Neural cell (in vitro differentiated cells): Measurements from ENCODE around the gene SMPD3. TPM values are rescaled to one million over a fixed set of nuclear protein-coding genes. Genes with fewer than 3 reads are reported as not detected.

Experiments
- H2AFZ ChIP-seq: fragments of 200-600, 300-800 bp; sonication (generic), shearing (Covaris generic); 2 replicates; pipeline ENCODE4 v1.6.0; 2014; ENCODE audit warnings: low read depth, mild to moderate bottlenecking, antibody characterized with exemption, low read length, moderate library complexity
- H3F3A ChIP-seq: fragments of 200-600 bp; shearing (Covaris generic); 2 replicates; pipeline ENCODE4 v1.6.1; 2016; ENCODE audit warnings: mild to moderate bottlenecking, moderate library complexity, mixed read lengths, antibody characterized with exemption, low read length; ENCODE audit not compliant: insufficient read depth, poor library complexity, severe bottlenecking
- H3K27ac ChIP-seq: fragments of 200-600, 300-800 bp; sonication (generic), shearing (Covaris generic); 2 replicates; pipeline ENCODE4 v1.5.1; 2014; ENCODE audit warnings: mild to moderate bottlenecking, low read length, moderate library complexity
- H3K27me3 ChIP-seq: fragments of 300-800, 200-600 bp; sonication (generic), shearing (Covaris generic); 2 replicates; pipeline ENCODE4 v1.6.0; 2014; ENCODE audit warnings: mild to moderate bottlenecking, low read depth, low read length, moderate library complexity; ENCODE audit not compliant: insufficient read depth
- H3K36me3 ChIP-seq: fragments of 300-800, 200-600 bp; sonication (generic), shearing (Covaris generic); 2 replicates; pipeline ENCODE4 v1.5.1; 2014; ENCODE audit warnings: mild to moderate bottlenecking, antibody characterized with exemption, low read length, moderate library complexity; ENCODE audit not compliant: insufficient read depth
- H3K4me2 ChIP-seq: fragments of 300-800, 200-600 bp; sonication (generic), shearing (Covaris generic); 2 replicates; pipeline ENCODE4 v1.6.0; 2014; ENCODE audit warnings: mild to moderate bottlenecking, low read length
- H3K4me3 ChIP-seq: fragments of 300-800, 200-600 bp; sonication (generic), shearing (Covaris generic); 2 replicates; pipeline ENCODE4 v1.5.1; 2014; ENCODE audit warnings: mild to moderate bottlenecking, low read length, moderate library complexity
- H3K79me2 ChIP-seq: fragments of 200-600 bp; shearing (Covaris generic); replicated peaks from 2 replicates; pipeline ENCODE4 v1.6.0; 2014; ENCODE audit warnings: mild to moderate bottlenecking, low read length, moderate library complexity; ENCODE audit not compliant: insufficient read depth
- H3K9ac ChIP-seq: fragments of 300-800, 200-600 bp; sonication (generic), shearing (Covaris generic); 2 replicates; pipeline ENCODE4 v1.6.1; 2016; ENCODE audit warnings: mild to moderate bottlenecking, low read length, mixed read lengths
- H3K9me2 ChIP-seq: fragments of 200-600 bp; shearing (Covaris generic); 2 replicates; pipeline ENCODE4 v1.6.1; 2016; ENCODE audit warnings: mild to moderate bottlenecking, low read length, mixed read lengths; ENCODE audit not compliant: insufficient read depth
- H3K9me3 ChIP-seq: fragments of 200-600, 300-800 bp; sonication (generic), shearing (Covaris generic); 2 replicates; pipeline ENCODE4 v1.6.1; 2016; ENCODE audit warnings: mild to moderate bottlenecking, mixed run types, low read length, moderate library complexity, mixed read lengths
- H4K20me1 ChIP-seq: fragments of 200-600 bp; shearing (Covaris generic); 2 replicates; pipeline ENCODE4 v1.6.1; 2016; ENCODE audit warnings: mild to moderate bottlenecking, mixed run types; ENCODE audit not compliant: insufficient read depth
- CTCF ChIP-seq: fragments of 450-650 bp; IDR thresholded peaks from 2 replicates; pipeline ENCODE4 v1.5.1; 2014; ENCODE audit warnings: antibody characterized with exemption, mild to moderate bottlenecking, moderate library complexity; ENCODE audit not compliant: poor library complexity, severe bottlenecking
- EP300 ChIP-seq: fragments of 450-650 bp; conservative IDR thresholded peaks from 2 replicates; pipeline ENCODE4 v1.6.1; 2014; ENCODE audit warnings: antibody characterized with exemption, mild to moderate bottlenecking, moderate library complexity; ENCODE audit not compliant: poor library complexity, severe bottlenecking
- EZH2 ChIP-seq: fragments of 200-600, 300-800 bp; shearing (Covaris generic), sonication (generic); IDR thresholded peaks from 2 replicates; pipeline ENCODE4 v1.6.1; 2014; ENCODE audit warnings: antibody characterized with exemption, low read length, borderline replicate concordance, mild to moderate bottlenecking; ENCODE audit not compliant: insufficient read depth, poor library complexity, severe bottlenecking
- MXI1 ChIP-seq: fragments of 450-650 bp; conservative IDR thresholded peaks from 2 replicates; pipeline ENCODE4 v1.6.1; 2014; ENCODE audit warnings: antibody characterized with exemption, mild to moderate bottlenecking; ENCODE audit not compliant: poor library complexity, severe bottlenecking
- POLR2AphosphoS5 ChIP-seq: IDR thresholded peaks from 2 replicates; pipeline ENCODE4 v1.6.1; 2012
- RAD21 ChIP-seq: fragments of 450-650 bp; conservative IDR thresholded peaks from 2 replicates; pipeline ENCODE4 v1.6.1; 2014; ENCODE audit warnings: antibody characterized with exemption, mild to moderate bottlenecking, moderate library complexity
- REST ChIP-seq: IDR thresholded peaks from 2 replicates; pipeline ENCODE4 v1.6.1; 2012; ENCODE audit warnings: borderline replicate concordance
- SMC3 ChIP-seq: fragments of 450-650 bp; conservative IDR thresholded peaks from 2 replicates; pipeline ENCODE4 v1.6.1; 2014; ENCODE audit warnings: antibody characterized with exemption, mild to moderate bottlenecking, moderate library complexity; ENCODE audit not compliant: poor library complexity
- TAF1 ChIP-seq: IDR thresholded peaks from 2 replicates; pipeline ENCODE4 v1.6.1; 2012; ENCODE audit warnings: low read depth
- polyA plus RNA-seq: library from polyadenylated mRNA; depleted of rRNA; stranded (reverse); fragments of >200 nt; gene quantifications from 2 replicates; pipeline ENCODE4 v1.2.3, GENCODE V29; 2014

The SMPD3 gene
- polyA plus RNA-seq, 1 donor from 2014 or later = 42.7 TPM

GRCh38 chr16:68425498-68426346, 22.6 kb downstream of the SMPD3 start:
- Histone ChIP-seq H3K9me2 (no peaks in the 10 kb centered on the region), H4K20me1 (peaks cover 5% of the 10 kb centered on the region), H3K36me3 (no peaks in the 10 kb centered on the region), H3F3A (no peaks in the 10 kb centered on the region), H3K27ac (no peak overlapping the region), H3K79me2 (no peaks in the 10 kb centered on the region), H2AFZ (no peak overlapping the region), H3K4me2 (no peak overlapping the region), H3K4me3 (no peak overlapping the region), H3K9me3 (no peaks in the 10 kb centered on the region), H3K9ac (no peak overlapping the region), H3K27me3 (no peaks in the 10 kb centered on the region)
- TF ChIP-seq EP300 (no peak), MXI1 (no peak), POLR2AphosphoS5 (no peak), SMC3 (no peak), EZH2 (no peak), CTCF (no peak), REST (no peak), RAD21 (no peak), TAF1 (no peak)

- Histone ChIP-seq H4K20me1 (peaks cover 5% of the 10 kb centered on the region), H2AFZ (no peak overlapping the region), H3K36me3 (no peaks in the 10 kb centered on the region), H3K4me2 (no peak overlapping the region), H3K79me2 (peaks cover under 1% of the 10 kb centered on the region), H3K9ac (no peak overlapping the region), H3K9me2 (no peaks in the 10 kb centered on the region), H3K27ac (no peak overlapping the region), H3K27me3 (no peaks in the 10 kb centered on the region), H3K9me3 (no peaks in the 10 kb centered on the region), H3F3A (no peaks in the 10 kb centered on the region), H3K4me3 (no peak overlapping the region)
- TF ChIP-seq TAF1 (no peak), EP300 (no peak), POLR2AphosphoS5 (no peak), RAD21 (no peak), CTCF (no peak), EZH2 (no peak), REST (no peak), MXI1 (no peak), SMC3 (no peak)
Measured at GRCh38 chr16:68423771-68424170, 24.5 kb downstream of the SMPD3 start.
